ENCODE measurements around the gene IWS1.
A peak's percentile ranks its signal among the peaks of the same experiment; 100 is the strongest.
"Not testable (repeated sequence)": the region's sequence is repeated elsewhere in the genome, so short reads cannot be mapped to it uniquely, and the experiment has no call there.

Gene IWS1

GRCh38 chr2:127527001-127527804 lies 914 bp upstream of the IWS1 start:
- no peak for DNase-seq (ENCODE audit: low spot score)

DNA sequence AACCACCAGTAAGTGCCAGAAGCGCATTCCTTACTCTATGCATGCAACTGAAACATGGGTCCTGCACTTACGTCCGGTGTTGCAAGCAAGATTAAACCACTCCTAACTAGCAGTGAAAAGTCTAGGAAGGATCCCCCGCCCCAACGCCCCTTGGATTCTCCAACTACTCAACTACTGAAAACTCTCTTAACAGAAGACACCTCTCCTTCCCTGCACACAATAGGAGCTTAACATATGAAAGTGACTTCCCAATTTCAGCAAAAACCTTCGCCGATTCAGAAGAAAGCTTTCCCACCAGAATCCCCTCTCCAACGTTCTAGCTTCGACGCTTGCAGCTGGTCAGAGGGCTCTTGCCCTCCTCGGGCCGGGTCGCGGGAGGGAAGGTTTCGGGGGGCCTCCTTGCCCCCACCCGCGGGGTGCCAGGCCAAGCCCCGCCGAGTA lies 578 bp downstream of the IWS1 start:
- DNase-seq (ENCODE audit: low spot score) = peak; percentile 35

GRCh38 chr2:127524198-127524834 lies 2.0 kb downstream of the IWS1 start:
- DNase-seq (ENCODE audit: low spot score) = not testable (repeated sequence)

- DNase-seq (ENCODE audit: low spot score) = no peak
These were observed 2.9 kb downstream of the IWS1 start for GRCh38 chr2:127523269-127523939.

DNA sequence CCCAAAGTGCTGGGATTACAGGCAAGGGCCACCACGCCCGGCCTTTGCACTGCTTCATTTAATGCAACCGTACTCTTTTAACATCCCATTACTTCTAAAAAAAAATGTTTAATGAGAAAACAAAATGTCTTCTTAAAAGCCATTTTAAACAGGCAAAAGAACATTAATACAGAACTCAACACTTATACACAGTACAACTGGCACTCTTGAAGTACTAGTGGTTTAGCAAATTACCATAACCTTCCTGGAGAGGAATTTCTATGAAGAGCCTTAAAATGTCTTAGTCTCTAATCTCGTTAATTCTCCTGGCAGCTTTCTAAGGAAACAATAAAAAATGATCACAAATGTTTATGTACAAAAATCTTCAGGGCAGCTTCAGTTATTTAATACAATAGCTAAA lies 5.9 kb downstream of the IWS1 start:
- no peak for DNase-seq (ENCODE audit: low spot score)

DNA sequence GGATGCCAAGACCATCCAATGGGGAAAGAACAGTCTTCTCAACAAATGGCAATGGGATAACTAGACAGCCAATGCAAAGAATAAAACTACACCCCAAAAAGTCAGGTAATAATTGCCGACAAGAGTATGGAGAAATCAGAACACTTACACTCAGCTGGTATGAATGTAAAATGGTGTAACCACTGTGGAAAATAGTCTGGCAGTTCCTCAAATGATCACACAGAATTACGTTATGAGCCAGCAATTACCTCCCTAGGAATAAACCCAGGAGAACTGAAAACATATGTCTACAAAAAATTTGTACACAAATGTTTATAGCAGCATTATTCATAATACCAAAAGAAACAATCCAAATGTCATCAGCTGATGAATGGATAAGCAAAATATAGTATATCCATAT lies 8.8 kb downstream of the IWS1 start:
- DNase-seq (ENCODE audit: low spot score) = no peak

- DNase-seq (ENCODE audit: low spot score) = peak; percentile 78
These were observed 10.1 kb downstream of the IWS1 start for GRCh38 chr2:127516041-127516762.

DNA sequence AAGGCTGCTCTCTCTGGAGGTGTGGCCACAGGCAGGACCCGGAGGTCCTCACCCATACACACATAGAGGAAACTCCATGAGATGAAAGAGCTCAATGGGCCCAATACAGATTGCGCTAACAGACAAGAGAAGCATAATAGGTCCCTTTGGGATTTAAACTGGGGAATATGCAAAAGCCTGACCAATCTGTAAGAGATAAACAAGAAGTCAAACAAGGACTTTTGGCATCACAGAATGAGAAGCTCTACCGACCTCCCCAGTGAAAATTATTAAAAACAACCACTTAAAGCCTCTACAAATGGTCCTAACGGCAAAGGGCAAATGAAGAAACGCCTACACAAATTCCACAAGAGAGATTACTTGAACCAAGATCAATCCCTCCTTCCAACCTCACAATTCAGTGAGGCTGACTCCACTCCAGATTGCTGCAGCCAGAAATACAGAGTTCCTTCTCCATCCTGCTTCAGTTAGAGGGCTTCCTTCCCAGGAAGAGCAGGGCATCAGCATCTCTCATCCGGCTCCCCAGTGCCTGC lies 10.8 kb downstream of the IWS1 start:
- peak; percentile 71 for DNase-seq (ENCODE audit: low spot score)

GRCh38 chr2:127514485-127514884 lies 11.8 kb downstream of the IWS1 start:
- peak; percentile 77 for DNase-seq (ENCODE audit: low spot score)

GRCh38 chr2:127514076-127514475 lies 12.2 kb downstream of the IWS1 start:
- DNase-seq (ENCODE audit: low spot score) = no peak

DNA sequence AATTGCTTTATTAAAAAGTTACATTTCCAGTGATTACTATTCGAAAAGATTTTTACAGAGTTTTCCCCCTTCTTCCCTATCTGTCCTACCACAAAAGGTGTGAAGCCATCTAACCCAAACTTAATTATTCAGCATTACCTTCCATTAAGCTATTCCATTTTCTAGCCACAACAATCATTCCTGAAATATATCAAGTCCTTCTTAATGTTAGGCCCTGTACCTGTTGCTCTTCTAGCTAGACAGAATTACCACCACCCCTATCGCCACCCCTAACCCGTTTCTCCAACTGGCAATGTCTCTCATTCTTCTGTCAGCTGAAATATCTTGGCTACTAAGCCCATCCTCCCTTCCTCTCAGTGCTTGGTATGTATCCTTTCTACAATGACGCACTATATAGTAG lies 13.9 kb downstream of the IWS1 start:
- DNase-seq (ENCODE audit: low spot score) = peak; percentile 22

DNA sequence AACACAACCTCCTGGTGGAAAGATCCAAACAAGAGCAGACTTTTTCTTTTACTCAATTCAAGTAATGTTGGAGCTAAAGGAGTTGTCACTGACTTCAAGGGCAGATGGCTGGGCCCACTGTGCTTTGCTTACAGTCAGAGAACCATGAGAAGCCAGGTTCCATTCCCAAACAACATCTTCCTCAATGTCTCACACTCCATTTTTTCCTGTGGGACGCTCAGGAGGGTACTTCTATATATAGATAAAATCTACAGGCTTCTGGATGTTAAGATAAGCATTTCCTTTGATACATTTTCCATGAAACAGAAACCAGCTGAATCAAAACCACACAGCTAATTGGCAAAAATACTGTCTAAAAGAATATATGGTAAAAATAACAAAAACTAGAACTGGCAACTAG lies 14.4 kb downstream of the IWS1 start:
- peak; percentile 40 for DNase-seq (ENCODE audit: low spot score)

- peak; percentile 17 for DNase-seq (ENCODE audit: low spot score)
These were observed 15.1 kb downstream of the IWS1 start for GRCh38 chr2:127511090-127511695.

DNA sequence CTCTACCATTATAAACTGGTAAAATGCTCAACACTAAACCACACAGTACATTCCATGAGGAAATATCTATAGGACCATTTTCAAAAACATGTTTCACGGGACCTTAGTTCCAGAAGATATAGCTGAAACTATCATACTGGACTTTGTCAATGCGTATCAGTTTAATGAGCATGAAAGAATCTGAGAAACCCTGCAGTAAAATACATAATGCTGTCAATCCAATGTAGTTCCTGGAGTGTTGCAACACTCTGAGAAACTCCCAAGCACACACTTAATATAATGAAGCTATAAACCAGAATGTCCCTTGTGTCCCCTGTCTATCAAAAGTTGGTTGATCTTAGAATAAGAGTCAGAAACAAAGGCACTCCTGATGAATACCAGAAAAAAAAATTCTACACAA lies 16.2 kb downstream of the IWS1 start:
- DNase-seq (ENCODE audit: low spot score) = peak; percentile 26

- peak; percentile 89 for DNase-seq (ENCODE audit: low spot score)
These were observed 17.7 kb downstream of the IWS1 start for GRCh38 chr2:127508631-127509034.

- no peak for DNase-seq (ENCODE audit: low spot score)
These were observed 18.2 kb downstream of the IWS1 start for GRCh38 chr2:127508023-127508630.

GRCh38 chr2:127506510-127506909 lies 19.8 kb downstream of the IWS1 start:
- DNase-seq (ENCODE audit: low spot score) = no peak

DNA sequence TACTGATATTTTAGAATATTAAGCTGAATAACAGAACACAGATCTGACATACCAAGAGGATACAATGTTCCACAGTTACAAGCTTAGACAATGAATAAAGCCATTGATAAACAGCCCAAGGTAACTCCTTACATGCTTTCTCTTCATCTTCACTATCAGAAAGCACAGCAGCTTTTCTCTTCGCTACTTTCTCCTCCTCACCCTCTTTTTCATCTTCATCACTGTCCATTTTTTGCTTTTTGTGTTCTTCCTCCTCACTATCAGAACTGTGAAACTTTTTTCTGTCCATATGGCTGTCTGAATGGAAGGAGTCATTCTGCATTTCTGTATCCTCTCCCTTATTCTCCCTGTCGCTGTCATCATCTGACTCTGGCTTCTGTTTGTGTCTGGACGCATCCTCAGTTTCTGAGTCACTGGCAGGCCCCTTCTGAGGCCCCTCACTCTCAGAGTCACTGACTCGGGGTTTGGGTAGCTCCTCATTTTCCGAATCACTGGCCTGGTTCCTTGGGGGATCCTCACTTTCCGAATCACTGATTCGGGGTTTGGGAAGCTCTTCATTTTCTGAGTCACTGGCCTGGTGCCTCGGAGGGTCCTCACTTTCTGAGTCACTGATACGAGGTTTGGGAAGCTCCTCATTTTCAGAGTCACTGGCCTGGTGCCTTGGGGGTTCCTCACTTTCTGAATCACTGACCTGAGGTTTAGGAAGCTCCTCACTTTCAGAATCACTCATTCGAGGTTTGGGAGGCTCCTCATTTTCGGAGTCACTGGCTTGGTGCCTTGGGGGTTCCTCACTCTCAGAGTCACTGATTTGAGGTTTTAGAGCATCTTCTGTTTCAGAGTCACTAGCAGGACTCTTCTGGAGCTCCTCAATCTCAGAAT lies 21.5 kb downstream of the IWS1 start:
- peak; percentile 62 for DNase-seq (ENCODE audit: low spot score)

GRCh38 chr2:127503491-127503890 lies 22.8 kb downstream of the IWS1 start:
- DNase-seq (ENCODE audit: low spot score) = no peak

- no peak for DNase-seq (ENCODE audit: low spot score)
These were observed 27.9 kb downstream of the IWS1 start for GRCh38 chr2:127498386-127498785.

Data from pons (tissue), 1 donor.